ENCODE data around the gene STX5.
"Not testable (repeated sequence)": the region's sequence is repeated elsewhere in the genome, so short reads cannot be mapped to it uniquely, and the experiment has no call there.

The STX5 gene

GRCh38 chr11:62778441-62778840 is 53.4 kb downstream of the STX5 start:
- no peak for DNase-seq (ENCODE audit: low read depth, low spot score)
- no peak overlapping the region for H3K4me3 ChIP-seq (ENCODE audit: low read depth, low read length)
- TF ChIP-seq, protein P1, sequence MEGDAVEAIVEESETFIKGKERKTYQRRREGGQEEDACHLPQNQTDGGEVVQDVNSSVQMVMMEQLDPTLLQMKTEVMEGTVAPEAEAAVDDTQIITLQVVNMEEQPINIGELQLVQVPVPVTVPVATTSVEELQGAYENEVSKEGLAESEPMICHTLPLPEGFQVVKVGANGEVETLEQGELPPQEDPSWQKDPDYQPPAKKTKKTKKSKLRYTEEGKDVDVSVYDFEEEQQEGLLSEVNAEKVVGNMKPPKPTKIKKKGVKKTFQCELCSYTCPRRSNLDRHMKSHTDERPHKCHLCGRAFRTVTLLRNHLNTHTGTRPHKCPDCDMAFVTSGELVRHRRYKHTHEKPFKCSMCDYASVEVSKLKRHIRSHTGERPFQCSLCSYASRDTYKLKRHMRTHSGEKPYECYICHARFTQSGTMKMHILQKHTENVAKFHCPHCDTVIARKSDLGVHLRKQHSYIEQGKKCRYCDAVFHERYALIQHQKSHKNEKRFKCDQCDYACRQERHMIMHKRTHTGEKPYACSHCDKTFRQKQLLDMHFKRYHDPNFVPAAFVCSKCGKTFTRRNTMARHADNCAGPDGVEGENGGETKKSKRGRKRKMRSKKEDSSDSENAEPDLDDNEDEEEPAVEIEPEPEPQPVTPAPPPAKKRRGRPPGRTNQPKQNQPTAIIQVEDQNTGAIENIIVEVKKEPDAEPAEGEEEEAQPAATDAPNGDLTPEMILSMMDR (IDR thresholded peaks at IDR 0.05; ENCODE audit: low read depth, low read length) = no peak
- in situ Hi-C loops (cut with HindIII; ENCODE audit: low sequenced_read_pairs) = no loop called here

GRCh38 chr11:62777389-62777788 is 54.5 kb downstream of the STX5 start:
- no peak for DNase-seq (ENCODE audit: low read depth, low spot score)
- TF ChIP-seq, protein P1 (IDR thresholded peaks at IDR 0.05; ENCODE audit: low read depth, low read length) = no peak
- in situ Hi-C loops (cut with HindIII; ENCODE audit: low sequenced_read_pairs) = no loop called here
- H3K4me3 ChIP-seq (ENCODE audit: low read depth, low read length) = no peak overlapping the region

- H3K4me3 ChIP-seq (ENCODE audit: low read depth, low read length) = no peak overlapping the region
- in situ Hi-C loops (cut with HindIII; ENCODE audit: low sequenced_read_pairs) = no loop called here
- no peak for DNase-seq (ENCODE audit: low read depth, low spot score)
- TF ChIP-seq, protein P1 (IDR thresholded peaks at IDR 0.05; ENCODE audit: low read depth, low read length) = no peak
Measured at GRCh38 chr11:62775646-62776045, 56.2 kb downstream of the STX5 start.

- TF ChIP-seq, protein P1 (IDR thresholded peaks at IDR 0.05; ENCODE audit: low read depth, low read length) = no peak
- in situ Hi-C loops (cut with HindIII; ENCODE audit: low sequenced_read_pairs) = no loop called here
Measured at GRCh38 chr11:62774407-62774806, 57.4 kb downstream of the STX5 start.

DNA sequence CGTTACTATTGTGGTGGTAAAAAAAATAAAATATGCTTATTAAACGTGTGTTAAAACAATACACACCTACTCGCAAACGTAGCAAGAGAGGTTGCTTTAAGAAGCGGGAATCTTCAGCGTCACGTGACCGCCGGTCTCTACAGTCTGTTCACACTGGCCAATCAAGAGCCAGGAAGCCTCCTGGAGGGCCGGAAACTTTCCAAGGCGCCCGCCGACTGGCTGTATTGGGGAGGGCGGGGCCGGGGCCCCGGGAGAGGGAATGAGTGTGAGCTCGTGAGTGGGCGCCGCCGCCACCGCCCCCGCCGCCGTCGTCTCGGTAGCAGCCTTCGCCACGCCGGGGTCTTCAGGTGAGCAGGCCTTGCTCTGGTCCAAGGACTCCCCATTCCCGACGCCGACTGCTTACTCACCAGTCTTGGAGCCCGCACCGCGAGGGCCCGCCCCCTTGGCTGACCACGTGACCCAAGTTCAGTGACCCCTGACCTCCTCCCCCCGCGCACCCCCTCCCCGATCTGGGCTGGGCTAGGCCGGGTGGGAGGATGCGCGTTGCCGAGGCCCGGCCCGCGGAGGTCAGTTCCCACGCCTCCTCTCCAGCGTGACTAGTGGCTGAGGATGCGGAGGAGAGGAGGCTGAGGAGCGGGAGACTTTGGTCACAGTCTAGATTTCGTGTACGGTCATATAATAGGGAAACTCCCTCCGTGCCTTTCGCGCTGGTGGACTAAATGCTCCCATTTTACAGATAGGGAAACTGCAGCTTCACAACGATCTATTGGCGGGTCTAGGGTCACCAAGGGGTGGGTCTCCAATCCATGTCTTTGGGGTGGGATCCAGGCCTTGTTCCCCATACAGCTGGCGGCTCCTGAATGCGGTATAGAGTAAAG is 60.5 kb downstream of the STX5 start, which contains the start of gene TAF6L:
Gene TAF6L, plus strand, starts transcription at position 253 of the 878 bp plus-strand sequence. CDS start 4,388 bp downstream, outside the sequence.
- in situ Hi-C loops (cut with HindIII; ENCODE audit: low sequenced_read_pairs) = no loop called here
- peak within 1 kb of the TSS; percentile 72 for H3K4me3 ChIP-seq (ENCODE audit: low read depth, low read length)
- peak; percentile 98 for DNase-seq (ENCODE audit: low read depth, low spot score)
- TF ChIP-seq, protein P1 (IDR thresholded peaks at IDR 0.05; ENCODE audit: low read depth, low read length) = no peak

More at GRCh38 chr11:62774407-62774806, 57.4 kb downstream of the STX5 start:
- no peak for DNase-seq (ENCODE audit: low read depth, low spot score)
- no peak overlapping the region for H3K4me3 ChIP-seq (ENCODE audit: low read depth, low read length)

DNA sequence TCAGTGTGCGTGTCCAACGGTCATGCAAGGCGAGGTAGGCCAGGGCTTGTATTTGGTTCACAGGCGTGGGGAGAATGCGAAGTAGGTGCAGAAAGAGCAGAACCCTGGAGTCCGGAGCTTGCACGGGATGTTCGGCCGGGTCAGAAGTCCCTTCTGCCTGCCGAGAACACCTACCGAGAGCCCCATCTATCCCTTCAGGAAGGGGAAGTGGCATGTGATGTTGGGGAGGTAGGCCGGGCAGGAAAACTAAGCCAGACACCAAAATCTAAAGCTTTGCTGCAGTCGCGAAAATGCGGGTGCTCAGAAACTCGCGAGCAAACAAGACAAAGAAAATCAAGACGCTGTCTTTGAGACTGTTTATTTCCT is 61.1 kb downstream of the STX5 start:
- in situ Hi-C loops (cut with HindIII; ENCODE audit: low sequenced_read_pairs) = no loop called here
- TF ChIP-seq, protein P1 (IDR thresholded peaks at IDR 0.05; ENCODE audit: low read depth, low read length) = no peak
- DNase-seq (ENCODE audit: low read depth, low spot score) = no peak
- peak overlapping the region; percentile 72 for H3K4me3 ChIP-seq (ENCODE audit: low read depth, low read length)

- in situ Hi-C loops (cut with HindIII; ENCODE audit: low sequenced_read_pairs); DNase-seq (ENCODE audit: low read depth, low spot score): not testable (repeated sequence)
- peak overlapping the region; percentile 80 for H3K4me3 ChIP-seq (ENCODE audit: low read depth, low read length)
Measured at GRCh38 chr11:62760867-62761227, 71.0 kb downstream of the STX5 start.
